Endodermal cell (in vitro differentiated cells): ENCODE results near the gene HS6ST3. TPM values are rescaled to one million over a fixed set of nuclear protein-coding genes. Genes with fewer than 3 reads are reported as not detected.

Experiments
- DNase-seq: peaks from one replicate; pipeline ENCODE4 v3.0.0-alpha.2; 2017
- H3K27ac ChIP-seq: 2 replicates; pipeline ENCODE4 v1.5.1; 2013; ENCODE audit warnings: mild to moderate bottlenecking, low read depth, low read length, moderate library complexity
- H3K27me3 ChIP-seq: 2 replicates; pipeline ENCODE4 v1.6.1; 2013; ENCODE audit warnings: mild to moderate bottlenecking, low read length, moderate library complexity; ENCODE audit not compliant: insufficient read depth, control insufficient read depth, poor library complexity, severe bottlenecking
- H3K36me3 ChIP-seq: 2 replicates; pipeline ENCODE4 v1.7.0; 2013; ENCODE audit warnings: mild to moderate bottlenecking, low read length, moderate library complexity; ENCODE audit not compliant: control insufficient read depth, insufficient read depth
- H3K4me1 ChIP-seq: one replicate; pipeline ENCODE4 v1.7.0; 2013; ENCODE audit warnings: low read length; ENCODE audit not compliant: control insufficient read depth, insufficient read depth
- H3K4me3 ChIP-seq: 2 replicates; pipeline ENCODE4 v1.5.1; 2013; ENCODE audit warnings: mild to moderate bottlenecking, low read length, moderate library complexity
- H3K9ac ChIP-seq: 2 replicates; pipeline ENCODE4 v1.6.1; 2013; ENCODE audit warnings: mild to moderate bottlenecking, low read length, moderate library complexity; ENCODE audit not compliant: poor library complexity, severe bottlenecking; ENCODE audit errors: extremely low read depth
- H3K9me3 ChIP-seq: 2 replicates; pipeline ENCODE4 v1.6.1; 2013; ENCODE audit warnings: mild to moderate bottlenecking, low read length, moderate library complexity; ENCODE audit not compliant: control insufficient read depth
- H3K27ac Mint-ChIP-seq: 2 replicates; pipeline ENCODE4 v1.8.0; 2020; ENCODE audit warnings: mixed read lengths
- H3K27me3 Mint-ChIP-seq: 2 replicates; pipeline ENCODE4 v1.8.0; 2021; ENCODE audit warnings: mild to moderate bottlenecking, mixed read lengths; ENCODE audit not compliant: insufficient read depth
- H3K36me3 Mint-ChIP-seq: 2 replicates; pipeline ENCODE4 v1.8.0; 2020; ENCODE audit warnings: low read depth, mixed read lengths
- H3K4me1 Mint-ChIP-seq: 2 replicates; pipeline ENCODE4 v1.8.0; 2020; ENCODE audit warnings: mixed read lengths
- H3K4me3 Mint-ChIP-seq: 2 replicates; pipeline ENCODE4 v1.8.0; 2020; ENCODE audit warnings: mild to moderate bottlenecking, moderate library complexity, mixed read lengths
- H3K9me3 Mint-ChIP-seq: 2 replicates; pipeline ENCODE4 v1.8.0; 2020; ENCODE audit warnings: mild to moderate bottlenecking, mixed read lengths
- WGBS, 2 experiments: methylation state at CpG; one replicate each; pipeline versions ENCODE4 v1.1.5 to v1.1.7; 2013; ENCODE audit warnings: missing lambda C conversion rate in 2 of 2, mixed read lengths in 1 of 2; ENCODE audit not compliant: insufficient coverage in 1 of 2, insufficient read length in 1 of 2; 5-methylcytosine and 5-hydroxymethylcytosine counted together
- total RNA-seq, 2 donors: library from RNA; stranded (reverse); fragmentation: NEBNext Ultra II Directional in 1 of 2; extraction: Animal tissue kit (Norgen Biotek cat#: 25700) in 1 of 2; gene quantifications; 2 replicates in 1 of 2; 3 replicates in 1 of 2; pipeline ENCODE4 v1.2.1, GENCODE V29; 2021
- TF ChIP-seq, protein P1 (sequence below): fragments of 200-600 bp; sonication (generic); conservative IDR thresholded peaks from 2 replicates; pipeline ENCODE4 v1.5.0; 2021; ENCODE audit warnings: antibody characterized with exemption, mild to moderate bottlenecking

HS6ST3 gene
- total RNA-seq, 2 donors from 2014 or later: 0.84 to 1.1 TPM

DNA sequence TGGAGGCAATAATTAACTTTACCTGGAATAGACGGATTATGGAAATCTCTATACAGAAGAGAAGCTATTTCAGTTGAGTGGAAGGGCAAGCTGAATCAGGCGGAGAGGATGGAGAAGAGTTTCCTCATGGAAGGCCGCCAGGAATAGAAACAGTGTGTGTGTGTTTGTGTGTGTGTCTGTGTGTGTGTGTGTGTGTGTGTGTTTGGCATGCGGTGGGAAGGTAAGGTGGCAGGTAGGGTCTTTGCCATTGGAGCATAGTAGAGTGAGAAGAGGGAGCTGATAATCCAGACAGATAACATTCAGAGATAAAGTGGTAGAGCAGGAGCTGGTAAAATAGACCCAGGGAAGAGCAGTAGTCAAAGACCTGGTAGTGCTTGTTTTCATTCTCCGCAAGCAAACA lies 9.2 kb upstream of the HS6ST3 start:
- H3K4me3 ChIP-seq: no peak overlapping the region
- no peaks in the 10 kb centered on the region for H3K9me3 Mint-ChIP-seq
- no peak overlapping the region for H3K27ac Mint-ChIP-seq
- H3K9me3 ChIP-seq: no peaks in the 10 kb centered on the region
- H3K27me3 ChIP-seq: peaks cover 4% of the 10 kb centered on the region
- H3K27me3 Mint-ChIP-seq: peaks cover 27% of the 10 kb centered on the region
- H3K36me3 Mint-ChIP-seq: no peaks in the 10 kb centered on the region
- peak; percentile 59 for DNase-seq
- H3K27ac ChIP-seq: no peak overlapping the region
- H3K9ac ChIP-seq: no peak overlapping the region
- no peak overlapping the region for H3K4me3 Mint-ChIP-seq
- H3K4me1 ChIP-seq: no peaks in the 10 kb centered on the region
- 80 to 100% methylated on average over 2 to 5 of the region's 5 CpGs for whole genome bisulfite sequencing, 2 experiments
- peaks cover 47% of the 10 kb centered on the region for H3K4me1 Mint-ChIP-seq
- TF ChIP-seq, protein P1, sequence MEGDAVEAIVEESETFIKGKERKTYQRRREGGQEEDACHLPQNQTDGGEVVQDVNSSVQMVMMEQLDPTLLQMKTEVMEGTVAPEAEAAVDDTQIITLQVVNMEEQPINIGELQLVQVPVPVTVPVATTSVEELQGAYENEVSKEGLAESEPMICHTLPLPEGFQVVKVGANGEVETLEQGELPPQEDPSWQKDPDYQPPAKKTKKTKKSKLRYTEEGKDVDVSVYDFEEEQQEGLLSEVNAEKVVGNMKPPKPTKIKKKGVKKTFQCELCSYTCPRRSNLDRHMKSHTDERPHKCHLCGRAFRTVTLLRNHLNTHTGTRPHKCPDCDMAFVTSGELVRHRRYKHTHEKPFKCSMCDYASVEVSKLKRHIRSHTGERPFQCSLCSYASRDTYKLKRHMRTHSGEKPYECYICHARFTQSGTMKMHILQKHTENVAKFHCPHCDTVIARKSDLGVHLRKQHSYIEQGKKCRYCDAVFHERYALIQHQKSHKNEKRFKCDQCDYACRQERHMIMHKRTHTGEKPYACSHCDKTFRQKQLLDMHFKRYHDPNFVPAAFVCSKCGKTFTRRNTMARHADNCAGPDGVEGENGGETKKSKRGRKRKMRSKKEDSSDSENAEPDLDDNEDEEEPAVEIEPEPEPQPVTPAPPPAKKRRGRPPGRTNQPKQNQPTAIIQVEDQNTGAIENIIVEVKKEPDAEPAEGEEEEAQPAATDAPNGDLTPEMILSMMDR: no peak
- no peaks in the 10 kb centered on the region for H3K36me3 ChIP-seq

GRCh38 chr13:96081888-96082287 lies 8.0 kb upstream of the HS6ST3 start:
- Histone ChIP-seq H3K9me3 (no peaks in the 10 kb centered on the region), H3K36me3 (no peaks in the 10 kb centered on the region), H3K4me3 (no peak overlapping the region), H3K27me3 (peaks cover 4% of the 10 kb centered on the region), H3K27ac (no peak overlapping the region), H3K9ac (no peak overlapping the region), H3K4me1 (peaks cover 3% of the 10 kb centered on the region)
- H3K4me1 Mint-ChIP-seq: peaks cover 53% of the 10 kb centered on the region
- peaks cover 29% of the 10 kb centered on the region for H3K27me3 Mint-ChIP-seq
- H3K36me3 Mint-ChIP-seq: no peaks in the 10 kb centered on the region
- no peak overlapping the region for H3K4me3 Mint-ChIP-seq
- H3K9me3 Mint-ChIP-seq: no peaks in the 10 kb centered on the region
- WGBS, 2 experiments: 0 to 29% methylated on average over 1 to 2 of the region's 2 CpGs
- TF ChIP-seq, protein P1: no peak
- no peak overlapping the region for H3K27ac Mint-ChIP-seq
- no peak for DNase-seq

DNA sequence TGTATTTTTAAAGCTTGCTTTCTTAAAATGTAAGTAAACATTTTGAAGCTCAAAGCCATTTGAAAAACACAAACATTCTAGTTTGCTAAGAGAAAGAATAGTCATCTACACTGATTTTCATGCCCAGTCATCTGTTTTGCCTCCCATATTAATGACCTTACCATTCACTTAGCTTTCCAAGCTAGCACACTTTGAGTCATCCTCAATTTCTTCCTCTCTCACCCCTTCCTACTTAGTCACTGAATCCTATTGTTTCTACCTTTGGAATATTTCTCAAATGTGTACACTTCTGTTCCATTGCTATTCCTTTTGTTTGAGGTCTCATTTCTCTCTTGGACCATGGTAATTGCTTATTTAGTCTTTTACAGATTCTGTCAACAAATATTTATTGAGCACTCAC lies 7.3 kb upstream of the HS6ST3 start:
- Histone ChIP-seq H3K27ac (no peak overlapping the region), H3K27me3 (peaks cover 7% of the 10 kb centered on the region), H3K4me3 (no peak overlapping the region), H3K9ac (no peak overlapping the region), H3K9me3 (no peaks in the 10 kb centered on the region), H3K36me3 (no peaks in the 10 kb centered on the region), H3K4me1 (peaks cover 3% of the 10 kb centered on the region)
- TF ChIP-seq, protein P1: no peak
- no peak for DNase-seq
- peaks cover 59% of the 10 kb centered on the region for H3K4me1 Mint-ChIP-seq
- H3K27me3 Mint-ChIP-seq: peaks cover 28% of the 10 kb centered on the region
- no peaks in the 10 kb centered on the region for H3K36me3 Mint-ChIP-seq
- H3K9me3 Mint-ChIP-seq: no peaks in the 10 kb centered on the region
- no peak overlapping the region for H3K27ac Mint-ChIP-seq
- H3K4me3 Mint-ChIP-seq: no peak overlapping the region
